Kidney capillary endothelial cell (primary cell): Measurements from ENCODE around the gene BRD1.

Experiments used
- DNase-seq: peaks from one replicate; pipeline ENCODE4 v3.0.0-alpha.2; 2018; ENCODE audit warnings: low spot score

The BRD1 gene

GRCh38 chr22:49726701-49727101 is 101.0 kb downstream of the BRD1 start:
- no peak for DNase-seq

DNA sequence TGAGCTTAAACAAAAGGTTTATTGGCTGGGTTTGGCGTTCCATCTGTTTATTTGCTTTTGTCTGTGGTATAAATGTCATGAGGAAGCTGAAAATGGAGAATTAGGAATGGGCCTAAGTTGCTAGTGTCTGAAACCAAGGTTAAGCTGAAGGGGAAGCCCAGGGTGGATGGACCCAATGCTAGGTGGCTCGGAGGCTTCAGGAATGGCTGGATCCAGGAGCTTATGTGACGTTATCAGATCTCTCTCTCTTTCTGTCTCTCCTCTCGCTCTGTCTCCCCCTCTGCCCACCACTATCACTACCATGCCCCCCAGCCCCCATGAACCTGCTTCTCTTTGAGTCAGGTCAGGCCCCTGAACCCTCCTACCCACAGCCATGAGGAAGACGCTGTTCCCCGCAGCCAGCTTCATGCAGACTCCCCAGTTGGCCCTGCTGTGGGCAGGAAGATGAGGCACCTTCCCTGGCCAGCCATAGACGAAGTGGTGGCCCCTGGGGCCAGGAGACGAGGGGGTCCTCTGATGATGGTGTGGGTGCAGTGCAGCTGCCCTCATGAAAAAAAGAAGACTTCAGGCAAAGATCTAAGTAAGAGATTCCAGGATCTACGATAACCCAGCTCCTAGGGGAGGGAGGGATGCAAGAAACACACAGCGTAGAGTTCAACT is 101.5 kb downstream of the BRD1 start:
- no peak for DNase-seq

- no peak for DNase-seq
Observed at GRCh38 chr22:49725516-49725915, 102.2 kb downstream of the BRD1 start.

DNA sequence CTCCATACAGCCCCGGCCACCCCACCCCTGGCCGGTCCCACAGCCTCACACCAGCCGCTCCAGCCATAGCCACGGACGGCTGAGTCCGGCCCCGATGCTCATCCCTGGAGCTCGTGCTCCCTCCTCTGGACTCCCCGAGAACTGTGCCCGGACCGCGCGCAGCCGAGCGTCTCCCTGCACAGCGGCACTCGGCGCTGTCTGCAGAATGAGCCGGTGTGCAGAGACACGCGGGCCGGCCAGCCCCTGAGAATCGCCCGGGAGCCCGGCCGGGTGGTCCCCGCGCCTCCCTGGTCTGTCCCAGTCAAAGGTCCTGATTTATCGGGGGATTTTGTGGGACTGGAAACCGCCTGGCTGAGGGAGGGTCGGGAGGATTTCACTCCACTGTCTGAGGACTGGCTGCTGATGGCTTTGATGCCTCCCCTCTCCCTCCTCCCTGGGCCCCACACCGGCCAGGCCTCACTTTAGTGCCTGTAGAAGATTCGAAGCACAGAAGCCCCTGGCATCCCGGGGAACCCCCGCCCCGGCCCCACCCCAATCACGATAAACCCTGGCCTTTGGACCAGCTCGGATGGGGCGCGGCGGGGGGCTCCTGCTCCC is 102.7 kb downstream of the BRD1 start:
- peak; percentile 78 for DNase-seq

DNA sequence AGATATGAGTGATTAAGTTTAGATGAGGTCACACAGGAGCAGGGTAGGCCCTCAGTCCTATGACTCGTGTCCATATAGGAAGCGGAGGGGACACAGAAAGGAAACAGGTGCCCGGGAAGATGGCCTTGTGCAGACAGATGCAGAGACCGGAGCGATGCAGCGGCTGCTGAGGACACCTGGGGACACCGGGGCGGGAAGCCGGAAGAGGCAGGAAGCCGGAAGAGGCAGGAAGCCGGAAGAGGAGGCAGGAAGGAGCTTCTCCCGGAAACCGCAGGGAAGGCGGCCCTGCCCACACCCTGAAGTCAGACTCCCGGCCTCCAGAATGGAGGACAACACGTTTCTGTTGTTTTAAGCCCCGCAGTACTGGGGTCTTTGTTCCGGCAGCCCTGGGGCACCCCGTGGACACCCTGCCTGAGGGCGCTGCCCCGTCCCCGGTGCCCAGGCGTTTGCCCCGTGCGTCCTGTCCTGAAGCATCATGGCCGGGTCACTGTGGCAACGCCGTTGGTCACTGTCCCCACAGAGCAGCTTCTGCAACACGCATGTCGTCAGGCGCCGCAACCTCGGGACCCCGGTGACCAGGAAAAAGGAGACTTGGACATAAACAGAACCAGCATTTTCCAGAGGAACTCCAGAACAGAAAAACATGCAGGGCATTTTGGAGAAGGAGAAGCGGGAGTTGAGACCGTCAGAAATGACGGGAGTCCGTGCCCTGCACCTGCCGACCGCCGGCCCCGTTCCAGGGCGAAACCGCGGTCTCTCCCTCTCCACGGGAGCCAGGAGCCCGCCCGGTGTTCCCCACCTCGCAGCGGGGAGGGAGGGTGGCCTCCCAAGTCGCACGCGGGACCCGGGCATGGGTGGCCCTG is 103.4 kb downstream of the BRD1 start:
- peak; percentile 52 for DNase-seq

DNA sequence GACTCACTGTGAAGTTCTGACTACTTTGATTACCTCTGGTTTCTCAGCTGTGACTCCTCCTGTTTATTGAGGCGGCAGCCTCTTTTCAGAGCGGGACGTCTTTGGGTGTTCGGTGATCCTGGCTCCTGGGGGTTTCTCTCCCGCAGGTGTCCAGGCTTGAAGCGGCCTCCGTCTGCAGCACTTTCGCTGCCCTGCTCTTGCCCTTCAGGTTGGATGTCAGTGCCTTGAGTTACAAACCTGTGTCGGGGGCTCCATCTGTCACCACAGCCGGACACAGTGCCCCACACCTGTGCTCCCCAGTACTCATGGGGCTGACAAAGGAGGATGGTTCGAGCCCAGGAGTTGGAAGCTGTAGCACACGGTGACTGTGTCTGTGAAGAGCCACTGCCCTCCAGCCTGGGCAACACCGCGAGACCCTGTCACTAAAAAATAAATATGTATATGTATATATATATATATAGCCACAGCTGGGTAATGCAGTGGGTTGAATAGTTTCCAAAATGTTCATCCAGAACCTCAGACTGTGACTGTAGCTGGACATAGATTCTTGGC is 104.1 kb downstream of the BRD1 start:
- peak; percentile 1 for DNase-seq
